ENCODE data around the gene ZFYVE19.

Gene ZFYVE19

GRCh38 chr15:40796512-40796911 is 10.4 kb upstream of the ZFYVE19 start:
- Histone ChIP-seq H4K20me1 (ENCODE audit: insufficient read depth, low read length) (peaks cover 3% of the 10 kb centered on the region), H3K79me2 (ENCODE audit: insufficient read depth, low read length) (peaks cover 45% of the 10 kb centered on the region), H3K27me3 (ENCODE audit: insufficient read depth, low read length, poor library complexity) (no peaks in the 10 kb centered on the region), H3K4me3 (ENCODE audit: low read depth in 1 of 2, low read length in 2 of 2) (no peak overlapping the region), H3K4me2 (ENCODE audit: insufficient read depth, low read length) (no peak overlapping the region), H3K36me3 (ENCODE audit: insufficient read depth, low read length) (no peaks in the 10 kb centered on the region; the same call in 1 of the 2 replicates), H3K9me3 (ENCODE audit: insufficient read depth, low read length, severe bottlenecking) (no peaks in the 10 kb centered on the region), H2AFZ (ENCODE audit: low read depth, low read length) (no peak overlapping the region), H3K4me1 (ENCODE audit: insufficient read depth, low read length) (no peaks in the 10 kb centered on the region), H3K9ac (ENCODE audit: low read depth, low read length) (no peak overlapping the region), H3K27ac (ENCODE audit: low read length) (no peak overlapping the region)
- DNase-seq (no peak), ATAC-seq (ENCODE audit: insufficient read depth, low read depth) (no peak)
- TF ChIP-seq EZH2 (IDR thresholded peaks at IDR 0.05; ENCODE audit: borderline replicate concordance, low read depth, low read length, severe bottlenecking) (no peak), CTCF (IDR thresholded peaks at IDR 0.05; ENCODE audit: borderline replicate concordance, extremely low read depth, low read length, poor library complexity, severe bottlenecking) (no peak)

- DNase-seq (no peak), ATAC-seq (ENCODE audit: insufficient read depth, low read depth) (no peak)
- Histone ChIP-seq H3K9ac (ENCODE audit: low read depth, low read length) (no peak overlapping the region), H3K27me3 (ENCODE audit: insufficient read depth, low read length, poor library complexity) (no peaks in the 10 kb centered on the region), H3K27ac (ENCODE audit: low read length) (no peak overlapping the region), H4K20me1 (ENCODE audit: insufficient read depth, low read length) (peaks cover 3% of the 10 kb centered on the region), H2AFZ (ENCODE audit: low read depth, low read length) (no peak overlapping the region), H3K4me3 (ENCODE audit: low read depth in 1 of 2, low read length in 2 of 2) (no peak overlapping the region), H3K36me3 (ENCODE audit: insufficient read depth, low read length) (no peaks in the 10 kb centered on the region), H3K9me3 (ENCODE audit: insufficient read depth, low read length, severe bottlenecking) (no peaks in the 10 kb centered on the region), H3K4me1 (ENCODE audit: insufficient read depth, low read length) (no peaks in the 10 kb centered on the region), H3K4me2 (ENCODE audit: insufficient read depth, low read length) (no peak overlapping the region), H3K79me2 (ENCODE audit: insufficient read depth, low read length) (peaks cover 57% of the 10 kb centered on the region)
- TF ChIP-seq EZH2 (IDR thresholded peaks at IDR 0.05; ENCODE audit: borderline replicate concordance, low read depth, low read length, severe bottlenecking) (no peak), CTCF (IDR thresholded peaks at IDR 0.05; ENCODE audit: borderline replicate concordance, extremely low read depth, low read length, poor library complexity, severe bottlenecking) (no peak)
Measured at GRCh38 chr15:40799523-40799922, 7.4 kb upstream of the ZFYVE19 start.

GRCh38 chr15:40803076-40803475 is 3.8 kb upstream of the ZFYVE19 start:
- no peak for TF ChIP-seq CTCF (IDR thresholded peaks at IDR 0.05; ENCODE audit: borderline replicate concordance, extremely low read depth, low read length, poor library complexity, severe bottlenecking)
- TF ChIP-seq EZH2 (IDR thresholded peaks at IDR 0.05; ENCODE audit: borderline replicate concordance, low read depth, low read length, severe bottlenecking) = no peak
- Histone ChIP-seq H4K20me1 (ENCODE audit: insufficient read depth, low read length) (peaks cover 3% of the 10 kb centered on the region; the same call in 1 of the 2 replicates), H2AFZ (ENCODE audit: low read depth, low read length) (no peak overlapping the region), H3K27ac (ENCODE audit: low read length) (no peak overlapping the region), H3K4me2 (ENCODE audit: insufficient read depth, low read length) (no peak overlapping the region), H3K9ac (ENCODE audit: low read depth, low read length) (no peak overlapping the region), H3K36me3 (ENCODE audit: insufficient read depth, low read length) (no peaks in the 10 kb centered on the region), H3K4me1 (ENCODE audit: insufficient read depth, low read length) (peaks cover 15% of the 10 kb centered on the region), H3K9me3 (ENCODE audit: insufficient read depth, low read length, severe bottlenecking) (no peaks in the 10 kb centered on the region), H3K4me3 (ENCODE audit: low read depth in 1 of 2, low read length in 2 of 2) (no peak overlapping the region), H3K79me2 (ENCODE audit: insufficient read depth, low read length) (peaks cover 56% of the 10 kb centered on the region), H3K27me3 (ENCODE audit: insufficient read depth, low read length, poor library complexity) (no peaks in the 10 kb centered on the region)
- no peak for DNase-seq
- ATAC-seq (ENCODE audit: insufficient read depth, low read depth) = no peak

GRCh38 chr15:40803688-40804087 is 3.2 kb upstream of the ZFYVE19 start:
- H3K4me2 ChIP-seq (ENCODE audit: insufficient read depth, low read length) = no peak overlapping the region
- ATAC-seq (ENCODE audit: insufficient read depth, low read depth) (no peak), DNase-seq (no peak)
- no peak overlapping the region for H3K4me3 ChIP-seq (ENCODE audit: low read depth in 1 of 2, low read length in 2 of 2)
- H3K27ac ChIP-seq (ENCODE audit: low read length) = no peak overlapping the region
- no peaks in the 10 kb centered on the region for H3K36me3 ChIP-seq (ENCODE audit: insufficient read depth, low read length)
- no peak overlapping the region for H2AFZ ChIP-seq (ENCODE audit: low read depth, low read length)
- peaks cover 58% of the 10 kb centered on the region for H3K79me2 ChIP-seq (ENCODE audit: insufficient read depth, low read length)
- no peaks in the 10 kb centered on the region for H3K27me3 ChIP-seq (ENCODE audit: insufficient read depth, low read length, poor library complexity)
- peaks cover 3% of the 10 kb centered on the region; the same call in 1 of the 2 replicates for H4K20me1 ChIP-seq (ENCODE audit: insufficient read depth, low read length)
- no peak overlapping the region for H3K9ac ChIP-seq (ENCODE audit: low read depth, low read length)
- H3K4me1 ChIP-seq (ENCODE audit: insufficient read depth, low read length) = peaks cover 21% of the 10 kb centered on the region
- TF ChIP-seq CTCF (IDR thresholded peaks at IDR 0.05; ENCODE audit: borderline replicate concordance, extremely low read depth, low read length, poor library complexity, severe bottlenecking) = peak; percentile 11
- TF ChIP-seq EZH2 (IDR thresholded peaks at IDR 0.05; ENCODE audit: borderline replicate concordance, low read depth, low read length, severe bottlenecking) = no peak
- no peaks in the 10 kb centered on the region for H3K9me3 ChIP-seq (ENCODE audit: insufficient read depth, low read length, severe bottlenecking)
